HG02610 (cell line): Measurements from ENCODE around the gene PELO.

Source experiments
- ATAC-seq: cut with Tn5 transposase; IDR thresholded peaks from one replicate; pipeline ENCODE4 v1.9.1; 2021; ENCODE audit warnings: mild to moderate bottlenecking, moderate library complexity; ENCODE audit not compliant: unreplicated experiment

The PELO gene

DNA sequence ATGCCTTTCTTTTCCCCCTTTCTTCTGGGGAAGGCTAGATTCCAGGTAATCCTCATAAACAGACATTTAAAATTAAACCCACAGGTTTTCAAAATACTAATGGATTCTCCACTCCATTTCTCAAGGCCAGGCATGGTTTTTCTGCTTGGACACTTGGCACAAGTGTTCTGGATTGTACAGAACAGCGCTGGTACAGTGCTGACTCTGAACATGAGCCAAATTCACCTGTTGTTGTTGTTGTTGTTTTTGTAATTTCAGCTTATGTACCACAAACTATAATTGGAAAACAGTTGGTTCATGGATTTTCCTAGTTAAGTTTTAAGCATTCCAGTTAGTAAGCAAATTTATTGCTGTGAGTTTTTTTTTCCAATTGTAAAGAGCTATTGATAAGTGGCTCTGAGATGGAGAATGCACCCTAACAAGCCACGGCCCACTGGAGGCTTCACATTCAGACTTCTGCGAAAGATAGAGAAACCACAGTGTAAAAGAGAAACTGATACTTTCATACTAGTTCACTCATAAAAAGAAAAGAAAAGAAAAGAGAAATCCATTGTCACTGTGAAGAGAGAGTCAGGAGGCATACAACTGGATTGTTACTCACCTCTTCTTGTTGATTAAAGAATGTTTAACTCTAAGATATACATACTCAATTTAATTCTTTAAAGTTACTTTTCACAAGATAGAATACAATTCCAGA is 16.2 kb upstream of the PELO start:
- ATAC-seq = peak; percentile 94

DNA sequence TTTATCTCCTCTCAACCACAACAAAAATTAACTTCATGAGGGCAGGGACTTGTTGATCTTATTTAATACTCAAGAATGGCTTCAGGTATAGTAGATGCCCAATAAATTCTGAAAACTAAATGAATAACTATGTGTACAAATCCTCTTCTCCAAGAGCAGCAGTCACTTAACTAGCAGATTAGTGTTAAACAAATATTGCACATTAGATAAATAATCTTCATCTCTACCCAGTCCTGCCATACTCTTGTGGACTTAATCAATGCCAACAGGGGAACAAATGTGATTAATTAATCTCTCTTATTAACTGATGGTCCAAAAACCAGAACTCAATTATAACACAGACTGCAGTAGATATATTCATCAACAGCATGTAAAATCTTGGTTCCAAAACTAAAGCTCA is 15.0 kb upstream of the PELO start:
- no peak for ATAC-seq

DNA sequence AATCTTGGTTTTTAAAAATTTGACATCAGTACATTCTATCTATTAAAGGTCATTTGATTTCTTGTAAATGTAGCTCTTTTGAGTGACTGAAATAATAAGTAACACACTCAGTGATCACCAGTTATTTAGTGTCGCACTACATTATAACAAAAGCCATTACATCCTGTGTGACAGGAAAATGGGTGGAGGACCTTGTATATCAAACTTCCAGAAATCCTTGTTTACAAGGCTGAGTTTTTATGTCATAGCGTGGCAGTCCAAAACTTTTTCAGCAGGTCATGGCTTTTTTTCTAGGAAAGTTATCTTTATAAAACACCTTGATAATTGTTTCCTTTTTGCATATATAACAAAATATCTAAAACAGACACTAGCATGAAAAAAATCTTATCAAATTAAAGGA is 14.4 kb upstream of the PELO start:
- ATAC-seq = no peak

DNA sequence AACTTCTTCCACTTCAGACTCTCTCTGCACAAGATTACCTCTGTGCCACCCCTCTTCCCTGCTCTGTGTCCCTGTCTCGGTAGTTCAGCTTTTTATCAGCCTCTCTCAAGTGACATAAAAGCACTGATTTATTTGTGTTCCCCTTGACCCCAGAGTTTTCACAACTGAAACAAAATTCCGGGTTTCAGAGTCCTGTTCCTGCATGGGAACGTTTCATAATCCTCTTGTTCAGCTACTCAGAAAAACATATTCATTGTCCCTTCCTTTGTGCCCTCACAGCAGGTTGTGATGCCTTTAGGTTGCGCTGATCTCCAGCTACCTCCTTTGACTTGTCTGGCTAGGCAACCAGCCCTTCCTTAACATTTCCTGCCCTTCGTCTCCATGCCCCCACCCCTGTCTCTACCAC is 13.7 kb upstream of the PELO start:
- ATAC-seq = no peak

- ATAC-seq = no peak
These were observed 11.6 kb upstream of the PELO start for GRCh38 chr5:52776116-52776515.

- no peak for ATAC-seq
These were observed 10.5 kb upstream of the PELO start for GRCh38 chr5:52777186-52777585.

DNA sequence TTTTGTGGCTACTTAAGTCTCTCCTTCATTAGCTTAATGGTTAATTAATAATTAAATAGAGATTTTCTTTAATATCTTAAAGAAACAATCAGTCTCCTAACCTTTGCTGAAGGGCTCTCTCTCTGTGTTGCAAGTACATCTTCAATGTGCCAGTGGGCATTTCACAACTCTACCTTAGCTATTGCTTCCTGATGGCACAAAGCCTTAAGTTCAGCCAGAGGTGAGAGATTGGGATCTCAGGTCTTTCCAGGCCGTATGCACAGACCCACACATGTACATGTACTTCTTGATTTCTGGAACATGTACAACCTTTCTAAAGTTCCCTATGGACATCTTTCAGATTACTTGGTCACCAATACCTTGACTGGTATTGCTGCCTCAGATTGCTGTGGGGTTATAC is 8.9 kb upstream of the PELO start:
- no peak for ATAC-seq

DNA sequence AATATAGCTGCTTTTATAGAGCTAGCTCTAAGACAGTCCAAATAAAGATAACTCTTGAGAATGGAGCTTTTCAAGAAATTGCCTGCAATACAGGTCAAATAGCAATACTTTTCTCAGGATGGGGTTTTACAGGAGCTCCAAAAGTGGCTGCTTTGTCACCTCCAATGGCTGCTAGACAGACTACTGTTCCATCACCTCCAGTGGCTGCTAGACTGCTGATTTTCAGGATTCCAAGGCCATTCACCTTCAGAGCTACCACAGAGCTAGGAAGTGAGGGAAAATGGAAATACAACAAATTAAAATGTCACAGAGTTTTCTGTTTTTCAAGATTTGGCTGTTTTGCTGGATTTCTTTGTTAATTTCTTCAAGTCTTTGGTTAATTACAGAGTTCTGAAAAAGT is 8.5 kb upstream of the PELO start:
- ATAC-seq = no peak

GRCh38 chr5:52783226-52783959 is 4.3 kb upstream of the PELO start:
- no peak for ATAC-seq

DNA sequence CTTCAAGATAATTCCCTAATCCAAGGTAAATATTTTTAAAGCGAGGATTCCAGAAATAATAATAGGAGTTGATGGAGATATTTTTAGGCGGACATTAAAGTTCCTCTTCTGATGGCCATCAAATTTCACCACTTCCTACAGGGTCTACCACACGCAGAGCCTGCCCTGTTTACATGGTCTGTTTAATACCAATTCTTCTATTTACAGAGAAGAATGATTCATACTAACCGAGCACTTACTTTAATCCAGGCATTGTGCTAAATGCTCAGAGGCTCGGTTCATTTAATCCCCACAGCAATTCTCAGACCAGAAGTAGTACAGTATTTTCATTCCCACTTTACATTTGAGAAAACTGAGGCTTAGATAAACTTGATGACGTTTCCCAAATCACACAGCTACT is 3.0 kb upstream of the PELO start:
- ATAC-seq = no peak

DNA sequence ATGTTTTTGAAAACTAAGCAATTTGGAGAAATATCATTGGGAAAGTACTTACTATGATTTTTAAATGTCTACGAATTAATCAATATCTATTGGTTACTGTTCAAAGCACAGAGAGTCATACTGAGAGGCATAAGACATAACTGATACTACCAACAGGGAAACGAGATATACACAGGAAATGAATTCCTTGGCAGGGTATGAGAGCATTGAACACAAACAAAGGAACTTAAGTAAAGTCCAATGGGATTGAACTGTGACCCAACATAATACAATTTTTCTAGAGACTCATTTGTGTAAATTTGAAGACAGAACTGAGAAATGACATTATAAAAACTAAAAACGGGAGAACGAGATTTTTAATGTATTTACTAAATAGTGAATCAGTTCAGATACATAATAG is 1.3 kb upstream of the PELO start:
- ATAC-seq = no peak

DNA sequence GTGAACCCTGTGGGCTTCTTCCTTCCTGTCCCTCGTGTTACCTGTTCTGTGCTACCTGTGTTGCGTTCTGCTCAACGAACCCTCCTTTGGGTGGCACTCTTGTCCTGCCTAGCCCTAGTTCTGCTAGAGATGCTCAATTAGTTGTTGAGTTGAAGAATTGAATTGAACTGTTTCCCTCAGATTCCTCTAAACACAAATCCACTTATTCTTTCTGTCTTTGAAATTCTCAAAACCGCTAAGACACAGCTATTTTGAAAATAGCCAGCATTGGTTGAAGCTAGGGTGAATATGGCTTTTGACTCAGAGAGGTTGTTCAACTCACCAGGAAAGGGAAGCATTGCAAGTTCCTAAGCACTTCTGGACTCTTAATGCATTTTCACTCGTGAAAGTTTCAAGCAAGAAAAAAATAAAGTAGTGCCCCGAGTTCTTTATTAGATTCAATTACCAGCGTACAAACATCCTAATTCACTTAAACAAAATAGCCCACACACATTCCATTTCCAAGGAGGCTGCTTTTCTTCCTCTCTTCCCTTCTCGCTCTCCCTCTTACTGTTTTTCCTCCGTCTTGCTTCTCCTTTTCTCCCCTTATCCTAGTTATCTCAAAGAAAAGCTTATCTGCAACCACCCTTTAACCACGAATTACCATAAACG is 642 bp upstream of the PELO start:
- ATAC-seq = peak; percentile 26

GRCh38 chr5:52788505-52788821 is 747 bp downstream of the PELO start:
- no peak for ATAC-seq

GRCh38 chr5:52789378-52789777 is 1.7 kb downstream of the PELO start:
- ATAC-seq = no peak

DNA sequence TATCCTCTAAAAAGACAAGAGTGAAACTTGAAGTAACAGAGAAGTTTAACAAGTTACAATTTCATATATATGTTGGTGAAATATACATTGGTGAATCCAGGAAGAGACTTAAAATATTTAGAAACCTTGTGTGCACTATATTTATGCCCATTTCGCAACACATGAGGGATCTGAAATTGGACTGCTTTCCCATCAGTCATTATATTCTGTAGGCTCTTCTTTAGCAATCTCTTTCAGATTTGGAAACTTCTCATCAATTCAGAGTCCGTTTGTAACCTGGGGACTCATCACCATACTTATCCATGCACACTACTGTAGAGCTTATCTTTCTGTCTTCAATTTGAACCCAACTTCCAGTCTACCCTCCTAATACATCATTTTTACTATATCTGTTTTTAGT is 2.1 kb downstream of the PELO start:
- ATAC-seq = no peak

DNA sequence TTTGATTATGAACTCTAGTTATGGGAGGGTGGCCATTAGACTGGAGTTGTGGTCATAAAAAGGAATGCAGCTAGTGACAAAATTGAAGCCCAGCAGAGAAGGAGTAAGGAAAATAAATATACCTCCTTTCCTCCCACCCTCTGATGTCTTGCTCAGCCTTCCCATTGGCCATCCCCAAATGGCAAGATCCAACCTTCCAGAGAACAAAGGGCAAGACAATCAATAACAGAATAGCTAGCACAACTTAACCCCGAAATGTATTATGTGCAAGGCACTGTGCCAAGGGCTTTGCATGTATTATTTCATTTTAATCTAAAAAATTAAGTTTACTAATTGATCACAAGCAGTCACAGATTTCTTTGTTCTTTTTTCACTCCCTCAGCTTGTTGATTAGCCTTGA is 3.6 kb downstream of the PELO start:
- no peak for ATAC-seq

GRCh38 chr5:52794519-52794918 is 6.8 kb downstream of the PELO start:
- no peak for ATAC-seq

GRCh38 chr5:52796031-52796430 is 8.3 kb downstream of the PELO start:
- ATAC-seq = no peak

DNA sequence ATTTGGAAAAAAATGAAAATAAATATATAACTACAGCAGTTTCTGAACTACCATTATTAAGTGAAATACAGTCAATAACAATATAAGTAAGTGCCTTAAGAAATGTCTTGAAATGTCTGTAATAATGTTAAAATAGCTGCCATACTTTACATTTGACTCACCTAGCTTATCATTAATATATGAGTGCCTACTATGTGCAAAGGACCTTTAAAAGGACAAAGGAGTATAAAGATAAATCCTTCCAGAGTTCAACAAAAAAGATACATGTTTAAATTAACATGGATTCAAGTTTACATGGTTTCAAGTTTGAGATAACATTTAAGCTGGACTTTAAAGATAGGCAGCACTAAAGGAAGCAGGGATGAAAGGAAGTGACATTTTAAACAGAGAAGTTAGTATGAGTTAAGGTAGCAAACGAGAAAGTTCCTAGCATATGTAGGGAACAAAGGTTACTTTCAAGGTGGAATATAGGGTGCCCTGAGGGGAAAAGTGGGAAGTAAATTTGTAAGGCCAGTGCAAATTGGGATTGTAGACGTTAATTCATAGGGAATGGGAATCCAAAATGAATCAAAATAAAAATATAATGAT is 8.9 kb downstream of the PELO start:
- no peak for ATAC-seq

GRCh38 chr5:52798938-52799337 is 11.2 kb downstream of the PELO start:
- ATAC-seq = no peak

DNA sequence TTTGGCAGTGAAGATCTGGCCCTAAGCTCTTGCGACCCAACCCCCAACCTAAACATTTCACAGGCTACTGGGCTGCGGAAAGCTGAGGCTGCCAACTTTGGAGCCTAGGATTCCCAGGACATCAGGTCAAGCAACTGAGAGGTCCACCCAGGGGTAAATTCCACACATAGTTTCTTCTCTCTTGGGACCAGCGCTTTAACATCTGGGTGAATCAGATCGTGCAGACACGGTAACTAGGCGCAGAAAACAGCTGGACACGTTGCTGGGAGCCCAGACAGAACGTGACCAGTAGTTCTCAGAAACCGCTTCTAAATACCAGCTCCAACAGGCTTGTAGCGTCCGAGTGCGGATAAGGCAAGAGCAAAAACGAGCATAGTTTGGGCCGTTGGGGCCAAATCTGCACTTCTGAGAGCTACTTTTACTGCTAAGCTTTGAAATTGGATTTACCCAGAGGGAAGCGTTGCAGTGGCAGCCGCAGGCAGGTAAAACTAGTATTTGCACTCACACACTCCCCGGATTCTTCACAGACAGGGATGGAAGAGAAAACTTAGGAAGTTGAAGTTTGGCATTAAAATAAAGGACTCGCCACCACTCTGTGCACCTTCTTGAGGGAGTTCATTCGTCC is 11.8 kb downstream of the PELO start:
- ATAC-seq = peak; percentile 24

- peak; percentile 77 for ATAC-seq
These were observed 12.3 kb downstream of the PELO start for GRCh38 chr5:52799983-52800393.
